ENCODE data around the gene KCNK17.

KCNK17 gene

GRCh38 chr6:39266375-39266774, 47.8 kb downstream of the KCNK17 start:
- Histone ChIP-seq H3K9ac (ENCODE audit: low read depth, low read length, poor library complexity, severe bottlenecking) (no peak overlapping the region), H4K20me1 (ENCODE audit: insufficient read depth, low read length, poor library complexity, severe bottlenecking) (no peaks in the 10 kb centered on the region), H3K79me2 (ENCODE audit: insufficient read depth, low read length) (no peaks in the 10 kb centered on the region), H3K4me2 (ENCODE audit: low read depth, low read length, poor library complexity, severe bottlenecking) (no peak overlapping the region), H3F3A (ENCODE audit: low read depth) (no peaks in the 10 kb centered on the region), H3K9me2 (replicated peaks; ENCODE audit: low read depth, low read length) (no peaks in the 10 kb centered on the region), H2AFZ (ENCODE audit: low read length) (no peak overlapping the region), H3K36me3 (ENCODE audit: insufficient read depth, low read length) (no peaks in the 10 kb centered on the region), H3K4me3 (ENCODE audit: low read length, poor library complexity, severe bottlenecking) (no peak overlapping the region), H3K9me3 (ENCODE audit: insufficient read depth, low read depth, low read length) (no peaks in the 10 kb centered on the region), H3K27me3 (ENCODE audit: insufficient read depth, low read length, poor library complexity, severe bottlenecking) (no peaks in the 10 kb centered on the region), H3K4me1 (ENCODE audit: insufficient read depth, low read length, poor library complexity, severe bottlenecking) (no peaks in the 10 kb centered on the region)
- TF ChIP-seq CTCF (conservative IDR thresholded peaks at IDR 0.05; ENCODE audit: low read length) = no peak
- no peak for TF ChIP-seq EZH2phosphoT487 (IDR thresholded peaks at IDR 0.05; ENCODE audit: borderline replicate concordance)

- H3K27me3 ChIP-seq (ENCODE audit: insufficient read depth, low read length, poor library complexity, severe bottlenecking) = no peaks in the 10 kb centered on the region
- H3K9me2 ChIP-seq (replicated peaks; ENCODE audit: low read depth, low read length) = no peaks in the 10 kb centered on the region
- no peaks in the 10 kb centered on the region for H3F3A ChIP-seq (ENCODE audit: low read depth)
- TF ChIP-seq CTCF (conservative IDR thresholded peaks at IDR 0.05; ENCODE audit: low read length) (no peak), EZH2phosphoT487 (IDR thresholded peaks at IDR 0.05; ENCODE audit: borderline replicate concordance) (no peak)
- no peaks in the 10 kb centered on the region for H3K4me1 ChIP-seq (ENCODE audit: insufficient read depth, low read length, poor library complexity, severe bottlenecking)
- no peaks in the 10 kb centered on the region for H3K79me2 ChIP-seq (ENCODE audit: insufficient read depth, low read length)
- H3K9ac ChIP-seq (ENCODE audit: low read depth, low read length, poor library complexity, severe bottlenecking) = no peak overlapping the region
- H3K9me3 ChIP-seq (ENCODE audit: insufficient read depth, low read depth, low read length) = no peaks in the 10 kb centered on the region
- no peak overlapping the region for H3K4me2 ChIP-seq (ENCODE audit: low read depth, low read length, poor library complexity, severe bottlenecking)
- H4K20me1 ChIP-seq (ENCODE audit: insufficient read depth, low read length, poor library complexity, severe bottlenecking) = no peaks in the 10 kb centered on the region
- H2AFZ ChIP-seq (ENCODE audit: low read length) = no peak overlapping the region
- no peak overlapping the region for H3K4me3 ChIP-seq (ENCODE audit: low read length, poor library complexity, severe bottlenecking)
- no peaks in the 10 kb centered on the region for H3K36me3 ChIP-seq (ENCODE audit: insufficient read depth, low read length)
Observed at GRCh38 chr6:39263303-39264037, 50.7 kb downstream of the KCNK17 start.

GRCh38 chr6:39261751-39262150, 52.5 kb downstream of the KCNK17 start:
- H3K4me2 ChIP-seq (ENCODE audit: low read depth, low read length, poor library complexity, severe bottlenecking) = no peak overlapping the region
- no peaks in the 10 kb centered on the region for H3F3A ChIP-seq (ENCODE audit: low read depth)
- H3K27me3 ChIP-seq (ENCODE audit: insufficient read depth, low read length, poor library complexity, severe bottlenecking) = no peaks in the 10 kb centered on the region
- no peaks in the 10 kb centered on the region for H4K20me1 ChIP-seq (ENCODE audit: insufficient read depth, low read length, poor library complexity, severe bottlenecking)
- no peak for TF ChIP-seq EZH2phosphoT487 (IDR thresholded peaks at IDR 0.05; ENCODE audit: borderline replicate concordance)
- TF ChIP-seq CTCF (conservative IDR thresholded peaks at IDR 0.05; ENCODE audit: low read length) = no peak
- H3K4me3 ChIP-seq (ENCODE audit: low read length, poor library complexity, severe bottlenecking) = no peak overlapping the region
- no peaks in the 10 kb centered on the region for H3K9me2 ChIP-seq (replicated peaks; ENCODE audit: low read depth, low read length)
- no peak overlapping the region for H3K9ac ChIP-seq (ENCODE audit: low read depth, low read length, poor library complexity, severe bottlenecking)
- no peaks in the 10 kb centered on the region for H3K36me3 ChIP-seq (ENCODE audit: insufficient read depth, low read length)
- no peaks in the 10 kb centered on the region for H3K79me2 ChIP-seq (ENCODE audit: insufficient read depth, low read length)
- H2AFZ ChIP-seq (ENCODE audit: low read length) = no peak overlapping the region
- H3K9me3 ChIP-seq (ENCODE audit: insufficient read depth, low read depth, low read length) = no peaks in the 10 kb centered on the region
- H3K4me1 ChIP-seq (ENCODE audit: insufficient read depth, low read length, poor library complexity, severe bottlenecking) = no peaks in the 10 kb centered on the region
